SJCRH30 (cell line): ENCODE measurements around the gene CSF2RB. TPM values are rescaled to one million over a fixed set of nuclear protein-coding genes. Genes with fewer than 3 reads are reported as not detected.
A peak's percentile ranks its signal among the peaks of the same experiment; 100 is the strongest.

Experiments used
- DNase-seq, 2 experiments: peaks; one replicate each; pipeline ENCODE4 v3.0.0-alpha.2; 2015 to 2020
- H3K27ac ChIP-seq: fragments of 250-450 bp; sonication (Bioruptor Pico); 2 replicates; pipeline ENCODE4 v1.5.1; 2020; ENCODE audit warnings: mild to moderate bottlenecking, moderate library complexity
- H3K27me3 ChIP-seq: fragments of 250-450 bp; sonication (Bioruptor Pico); 2 replicates; pipeline ENCODE4 v1.5.1; 2020; ENCODE audit warnings: mild to moderate bottlenecking, moderate library complexity
- H3K36me3 ChIP-seq: fragments of 250-450 bp; sonication (Bioruptor Pico); 2 replicates; pipeline ENCODE4 v1.5.1; 2020; ENCODE audit warnings: mild to moderate bottlenecking, moderate library complexity
- H3K4me1 ChIP-seq: fragments of 250-450 bp; sonication (Bioruptor Pico); 2 replicates; pipeline ENCODE4 v1.5.1; 2020; ENCODE audit warnings: mild to moderate bottlenecking, moderate library complexity
- H3K4me3 ChIP-seq: fragments of 250-450 bp; sonication (Bioruptor Pico); 2 replicates; pipeline ENCODE4 v1.5.1; 2020; ENCODE audit warnings: mild to moderate bottlenecking, moderate library complexity
- H3K9me3 ChIP-seq: fragments of 250-450 bp; sonication (Bioruptor Pico); replicated peaks from 2 replicates; pipeline ENCODE4 v1.5.1; 2020; ENCODE audit warnings: mild to moderate bottlenecking, moderate library complexity
- total RNA-seq: library from RNA; depleted of rRNA; stranded (reverse); fragments of >200 nt; shearing (Covaris generic); gene quantifications from 2 replicates; pipeline ENCODE4 v1.2.3, GENCODE V29; 2014; rRNA removed

CSF2RB gene
- not detected in 2 replicates for total RNA-seq

- no peak within 1 kb of the TSS for H3K27ac ChIP-seq
Observed at GRCh38 chr22:36913427-36914389, at the start of gene CSF2RB. Gene CSF2RB, plus strand, starts transcription at chr22:36913628. Its CDS starts 8,580 bp downstream, at chr22:36922208.

GRCh38 chr22:36863979-36864378, 49.4 kb upstream of the CSF2RB start:
- no peaks in the 10 kb centered on the region for H3K27me3 ChIP-seq
- no peak overlapping the region for H3K27ac ChIP-seq
- no peak overlapping the region for H3K4me3 ChIP-seq

More at GRCh38 chr22:36913427-36914389, at the start of gene CSF2RB:
- Histone ChIP-seq H3K4me3 (no peak within 1 kb of the TSS), H3K9me3 (no peaks in the 10 kb centered on the region), H3K4me1 (no peaks in the 10 kb centered on the region), H3K36me3 (no peaks in the 10 kb centered on the region), H3K27me3 (no peaks in the 10 kb centered on the region)
- no peak for DNase-seq

GRCh38 chr22:36864454-36865215, 48.8 kb upstream of the CSF2RB start:
- H3K27me3 ChIP-seq, result no peaks in the 10 kb centered on the region
- no peaks in the 10 kb centered on the region for H3K36me3 ChIP-seq
- no peaks in the 10 kb centered on the region for H3K4me1 ChIP-seq
- H3K4me3 ChIP-seq, result no peak overlapping the region
- no peak for DNase-seq
- no peaks in the 10 kb centered on the region for H3K9me3 ChIP-seq
- no peak overlapping the region for H3K27ac ChIP-seq

More at GRCh38 chr22:36863979-36864378, 49.4 kb upstream of the CSF2RB start:
- Histone ChIP-seq H3K4me1 (no peaks in the 10 kb centered on the region), H3K9me3 (no peaks in the 10 kb centered on the region), H3K36me3 (no peaks in the 10 kb centered on the region)
- no peak for DNase-seq

- no peaks in the 10 kb centered on the region for H3K4me1 ChIP-seq
- H3K27me3 ChIP-seq, result no peaks in the 10 kb centered on the region
- no peak overlapping the region for H3K27ac ChIP-seq
- no peaks in the 10 kb centered on the region for H3K36me3 ChIP-seq
- H3K4me3 ChIP-seq, result no peak overlapping the region
- no peaks in the 10 kb centered on the region for H3K9me3 ChIP-seq
- DNase-seq, result no peak
Observed at GRCh38 chr22:36865346-36865745, 48.1 kb upstream of the CSF2RB start.

- no peak overlapping the region for H3K4me3 ChIP-seq
- no peak for DNase-seq
- H3K4me1 ChIP-seq, result no peaks in the 10 kb centered on the region
- H3K9me3 ChIP-seq, result no peaks in the 10 kb centered on the region
- H3K27me3 ChIP-seq, result no peaks in the 10 kb centered on the region
- no peaks in the 10 kb centered on the region for H3K36me3 ChIP-seq
- H3K27ac ChIP-seq, result no peak overlapping the region
Observed at GRCh38 chr22:36867695-36868094, 45.7 kb upstream of the CSF2RB start.

- H3K27ac ChIP-seq, result no peak overlapping the region
- H3K27me3 ChIP-seq, result no peaks in the 10 kb centered on the region
- no peak overlapping the region for H3K4me3 ChIP-seq
- no peak for DNase-seq
- no peaks in the 10 kb centered on the region for H3K4me1 ChIP-seq
- no peaks in the 10 kb centered on the region for H3K9me3 ChIP-seq
- no peaks in the 10 kb centered on the region for H3K36me3 ChIP-seq
Observed at GRCh38 chr22:36868546-36869181, 44.8 kb upstream of the CSF2RB start.

GRCh38 chr22:36870250-36870649, 43.2 kb upstream of the CSF2RB start:
- Histone ChIP-seq H3K27ac (no peak overlapping the region), H3K9me3 (no peaks in the 10 kb centered on the region), H3K4me1 (no peaks in the 10 kb centered on the region), H3K36me3 (no peaks in the 10 kb centered on the region), H3K4me3 (no peak overlapping the region), H3K27me3 (no peaks in the 10 kb centered on the region)
- no peak for DNase-seq

- Histone ChIP-seq H3K27me3 (no peaks in the 10 kb centered on the region), H3K9me3 (no peaks in the 10 kb centered on the region), H3K4me3 (no peak overlapping the region), H3K4me1 (no peaks in the 10 kb centered on the region), H3K36me3 (no peaks in the 10 kb centered on the region), H3K27ac (no peak overlapping the region)
- DNase-seq, result no peak
Observed at GRCh38 chr22:36871669-36872081, 41.8 kb upstream of the CSF2RB start.

- H3K27me3 ChIP-seq, result no peaks in the 10 kb centered on the region
Observed at GRCh38 chr22:36872084-36872483, 41.3 kb upstream of the CSF2RB start.

GRCh38 chr22:36872866-36873498, 40.4 kb upstream of the CSF2RB start:
- DNase-seq, result no peak
- H3K4me1 ChIP-seq, result no peaks in the 10 kb centered on the region
- no peaks in the 10 kb centered on the region for H3K36me3 ChIP-seq
- H3K9me3 ChIP-seq, result no peaks in the 10 kb centered on the region
- H3K27ac ChIP-seq, result no peak overlapping the region
- H3K4me3 ChIP-seq, result no peak overlapping the region
- 0 out of 2 replicates have a peak, but pooled peaks cover 4% of the 10 kb centered on the region for H3K27me3 ChIP-seq

More at GRCh38 chr22:36872084-36872483, 41.3 kb upstream of the CSF2RB start:
- no peak overlapping the region for H3K27ac ChIP-seq
- no peaks in the 10 kb centered on the region for H3K4me1 ChIP-seq
- no peak for DNase-seq
- H3K36me3 ChIP-seq, result no peaks in the 10 kb centered on the region
- no peaks in the 10 kb centered on the region for H3K9me3 ChIP-seq
- no peak overlapping the region for H3K4me3 ChIP-seq

- H3K27ac ChIP-seq, result no peak overlapping the region
- no peak overlapping the region for H3K4me3 ChIP-seq
- H3K27me3 ChIP-seq, result 0 out of 2 replicates have a peak, but pooled peaks cover 5% of the 10 kb centered on the region
- no peaks in the 10 kb centered on the region for H3K36me3 ChIP-seq
- no peaks in the 10 kb centered on the region for H3K9me3 ChIP-seq
- no peaks in the 10 kb centered on the region for H3K4me1 ChIP-seq
- DNase-seq, result peak in 1 of 2 experiments; percentile 21
Observed at GRCh38 chr22:36873614-36874308, 39.7 kb upstream of the CSF2RB start.

- no peaks in the 10 kb centered on the region for H3K4me1 ChIP-seq
- no peak overlapping the region for H3K4me3 ChIP-seq
- H3K9me3 ChIP-seq, result no peaks in the 10 kb centered on the region
- no peak for DNase-seq
- no peaks in the 10 kb centered on the region for H3K36me3 ChIP-seq
- H3K27me3 ChIP-seq, result 0 out of 2 replicates have a peak, but pooled peaks cover 5% of the 10 kb centered on the region
- H3K27ac ChIP-seq, result no peak overlapping the region
Observed at GRCh38 chr22:36874309-36874696, 39.1 kb upstream of the CSF2RB start.

- Histone ChIP-seq H3K27ac (no peak overlapping the region), H3K4me3 (no peak overlapping the region), H3K4me1 (no peaks in the 10 kb centered on the region), H3K36me3 (no peaks in the 10 kb centered on the region), H3K9me3 (no peaks in the 10 kb centered on the region), H3K27me3 (0 out of 2 replicates have a peak, but pooled peaks cover 5% of the 10 kb centered on the region)
- DNase-seq, result no peak
Observed at GRCh38 chr22:36874736-36875135, 38.7 kb upstream of the CSF2RB start.

- Histone ChIP-seq H3K9me3 (no peaks in the 10 kb centered on the region), H3K4me3 (no peak overlapping the region), H3K4me1 (no peaks in the 10 kb centered on the region), H3K27me3 (0 out of 2 replicates have a peak, but pooled peaks cover 5% of the 10 kb centered on the region), H3K27ac (no peak overlapping the region), H3K36me3 (no peaks in the 10 kb centered on the region)
- no peak for DNase-seq
Observed at GRCh38 chr22:36875741-36876140, 37.7 kb upstream of the CSF2RB start.
